T1000 (cell line): ENCODE data around the gene PPP4C.

Experiments
- DNase-seq: peaks from one replicate; lab custom pipeline; 2025; ENCODE audit warnings: mixed read lengths; lab: John Stamatoyannopoulos, UW

PPP4C gene

GRCh38 chr16:30082545-30083090, 6.8 kb downstream of the PPP4C start:
- no peak for DNase-seq

GRCh38 chr16:30083216-30084055, 7.6 kb downstream of the PPP4C start:
- no peak for DNase-seq

- no peak for DNase-seq
Observed at GRCh38 chr16:30084096-30084815, 8.5 kb downstream of the PPP4C start.

GRCh38 chr16:30084816-30085159, 9.0 kb downstream of the PPP4C start:
- no peak for DNase-seq

GRCh38 chr16:30085247-30085646, 9.5 kb downstream of the PPP4C start:
- DNase-seq: no peak

- DNase-seq: no peak
Observed at GRCh38 chr16:30085820-30086219, 10.0 kb downstream of the PPP4C start.

- DNase-seq: no peak
Observed at GRCh38 chr16:30086291-30087140, 10.7 kb downstream of the PPP4C start.

- DNase-seq: no peak
Observed at GRCh38 chr16:30087181-30087898, 11.5 kb downstream of the PPP4C start.

- no peak for DNase-seq
Observed at GRCh38 chr16:30088237-30088831, 12.5 kb downstream of the PPP4C start.

- DNase-seq: no peak
Observed at GRCh38 chr16:30088832-30089624, 13.2 kb downstream of the PPP4C start.

- no peak for DNase-seq
Observed at GRCh38 chr16:30090610-30091331, 15.0 kb downstream of the PPP4C start.

- DNase-seq: peak; percentile 91
Observed at GRCh38 chr16:30091474-30092372, 15.9 kb downstream of the PPP4C start, which contains the start of gene TBX6. TSS of gene TBX6 (minus strand) at chr16:30091924. CDS start at chr16:30091193, 731 bp downstream.

GRCh38 chr16:30092373-30093010, 16.7 kb downstream of the PPP4C start:
- DNase-seq: no peak

- DNase-seq: no peak
Observed at GRCh38 chr16:30094541-30095165, 18.9 kb downstream of the PPP4C start.

- no peak for DNase-seq
Observed at GRCh38 chr16:30095166-30096078, 19.6 kb downstream of the PPP4C start.
